IPS-NIHi7 (cell line): ENCODE results near the gene DCD.
"Not testable (repeated sequence)": the region's sequence is repeated elsewhere in the genome, so short reads cannot be mapped to it uniquely, and the experiment has no call there.

Source experiments
- DNase-seq: peaks from one replicate; pipeline ENCODE4 v3.0.0; 2012; ENCODE audit warnings: mixed read lengths; ENCODE audit errors: extremely low spot score

The DCD gene, protein sequence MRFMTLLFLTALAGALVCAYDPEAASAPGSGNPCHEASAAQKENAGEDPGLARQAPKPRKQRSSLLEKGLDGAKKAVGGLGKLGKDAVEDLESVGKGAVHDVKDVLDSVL

DNA sequence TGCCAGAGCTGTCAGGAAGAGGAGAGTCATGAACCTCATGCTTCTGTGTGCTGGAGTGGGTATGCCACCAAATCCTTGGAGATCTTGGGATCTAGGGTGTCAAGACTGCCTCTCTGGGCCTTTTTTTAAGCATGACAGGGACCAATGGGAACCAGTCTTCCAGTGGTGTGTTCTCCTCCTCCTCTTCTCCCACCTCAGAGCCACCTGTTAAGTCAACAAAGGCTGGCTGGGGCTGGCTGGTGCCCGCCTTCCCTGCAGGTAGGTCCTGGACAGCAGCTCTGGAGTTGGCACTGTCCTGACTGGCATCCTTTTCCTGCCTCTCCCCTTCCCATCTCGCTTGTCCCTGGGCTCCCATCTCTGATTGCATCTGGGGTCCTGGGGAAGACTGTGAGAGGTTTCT lies at the start of gene DCD:
Gene DCD, minus strand, starts transcription at position 101 of the 400 bp plus-strand sequence. Its CDS starts 62 bp downstream, at position 39.
- DNase-seq = no peak

DNA sequence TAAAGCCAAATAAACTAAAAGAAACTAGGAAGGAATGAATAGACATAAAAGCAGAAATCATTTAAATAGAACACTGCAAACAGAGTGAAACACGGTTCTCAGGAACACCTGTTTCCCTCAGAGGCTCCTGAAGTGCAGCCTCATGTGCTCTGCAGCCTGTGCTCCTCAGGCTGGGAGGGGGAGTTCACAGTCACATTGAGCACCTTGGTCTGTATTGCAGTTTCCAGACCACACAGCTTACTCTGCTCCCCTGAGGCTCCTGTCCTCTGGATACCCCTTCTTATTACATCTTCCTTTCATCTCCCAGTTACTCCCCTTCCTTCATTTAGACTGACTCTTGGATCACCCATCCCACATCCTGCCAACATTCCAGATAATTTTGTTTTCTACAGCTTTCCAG lies 49.7 kb upstream of the DCD start:
- DNase-seq = no peak

DNA sequence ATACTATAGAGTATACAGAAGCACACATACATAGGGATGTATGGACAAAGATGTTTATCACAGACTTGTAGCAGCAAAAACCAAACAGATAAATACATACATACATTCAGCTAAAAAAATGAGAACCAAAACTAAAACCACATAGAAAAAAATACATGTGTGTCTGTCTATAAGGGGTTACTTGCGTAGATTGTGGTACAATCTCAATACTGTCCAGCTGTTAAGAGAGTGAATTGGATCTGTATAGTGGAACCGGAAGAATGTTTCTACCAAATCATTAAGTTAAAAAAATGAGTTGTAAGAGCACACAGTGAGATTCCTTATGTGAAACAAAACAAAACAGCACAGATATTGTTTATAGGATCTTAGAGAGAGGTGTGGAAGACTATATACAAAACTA lies 44.2 kb upstream of the DCD start:
- no peak for DNase-seq

DNA sequence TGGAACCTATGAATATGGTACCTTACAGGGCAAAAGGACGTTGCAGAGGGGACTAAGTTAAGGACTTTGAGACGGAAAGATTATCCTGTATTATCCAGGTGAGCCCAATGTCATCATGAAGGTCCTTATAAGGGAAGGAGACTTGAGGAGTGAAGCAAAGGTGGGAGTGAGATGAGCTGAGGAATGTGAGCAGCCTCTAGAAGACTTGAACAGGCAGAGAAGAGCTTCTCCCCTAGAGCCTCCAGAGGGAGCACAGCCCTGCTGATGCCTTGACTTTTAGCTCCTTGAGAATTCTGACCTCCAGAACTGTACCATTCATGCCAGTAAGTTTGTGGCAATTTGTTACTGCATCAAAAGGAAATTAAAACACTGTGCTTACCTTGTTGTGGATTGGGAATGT lies 41.8 kb upstream of the DCD start:
- peak; percentile 61 for DNase-seq

DNA sequence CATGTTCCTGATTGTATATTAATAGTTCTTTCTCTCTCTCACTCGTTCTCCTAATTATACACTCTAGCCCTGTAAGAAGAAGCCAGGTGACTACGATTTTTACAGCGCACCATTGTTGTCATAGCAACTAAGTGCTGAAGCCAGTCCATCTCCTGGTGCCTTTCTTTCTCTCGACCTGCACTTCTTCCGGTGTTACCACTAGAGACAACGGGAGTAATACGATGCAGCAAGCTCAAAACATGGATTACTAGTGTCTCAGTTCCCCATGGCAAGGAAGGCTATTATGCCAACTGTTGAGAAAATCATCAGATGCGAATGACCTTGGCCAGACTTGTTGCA lies 40.8 kb upstream of the DCD start:
- no peak for DNase-seq

DNA sequence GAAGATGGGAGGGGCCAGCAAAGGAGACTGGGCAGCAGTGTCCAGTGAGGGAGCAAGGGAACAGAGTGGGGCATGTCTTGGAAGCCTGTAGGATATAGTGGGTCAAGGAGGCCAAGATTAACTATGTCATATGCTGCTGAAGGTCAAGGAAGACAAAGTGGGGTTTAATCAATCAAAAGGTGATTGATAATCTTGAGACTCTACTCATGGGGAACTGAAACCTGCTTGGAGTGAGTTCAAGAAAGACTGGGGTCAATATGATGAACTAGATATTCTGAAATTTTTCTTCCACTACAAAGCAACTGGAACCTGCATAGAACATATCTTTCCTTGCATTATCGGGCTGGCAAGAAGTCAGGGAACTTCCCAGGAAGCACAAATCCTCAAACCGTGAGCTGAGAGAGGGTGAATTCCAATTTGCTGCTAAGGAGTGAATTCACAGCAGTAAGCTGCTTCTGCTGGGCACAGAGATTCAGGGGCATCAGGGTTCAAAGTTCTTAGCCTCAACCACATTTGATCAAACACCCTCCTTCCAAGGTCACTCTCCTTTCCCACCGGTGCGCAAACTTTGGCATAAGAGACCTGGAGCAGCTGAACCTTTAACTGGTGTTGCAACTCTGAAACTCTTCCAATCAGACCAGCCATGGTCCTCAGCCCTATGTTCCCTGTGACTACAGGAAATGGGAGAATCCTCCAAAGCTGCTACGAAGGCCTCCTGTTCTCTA lies 40.3 kb upstream of the DCD start:
- no peak for DNase-seq

DNA sequence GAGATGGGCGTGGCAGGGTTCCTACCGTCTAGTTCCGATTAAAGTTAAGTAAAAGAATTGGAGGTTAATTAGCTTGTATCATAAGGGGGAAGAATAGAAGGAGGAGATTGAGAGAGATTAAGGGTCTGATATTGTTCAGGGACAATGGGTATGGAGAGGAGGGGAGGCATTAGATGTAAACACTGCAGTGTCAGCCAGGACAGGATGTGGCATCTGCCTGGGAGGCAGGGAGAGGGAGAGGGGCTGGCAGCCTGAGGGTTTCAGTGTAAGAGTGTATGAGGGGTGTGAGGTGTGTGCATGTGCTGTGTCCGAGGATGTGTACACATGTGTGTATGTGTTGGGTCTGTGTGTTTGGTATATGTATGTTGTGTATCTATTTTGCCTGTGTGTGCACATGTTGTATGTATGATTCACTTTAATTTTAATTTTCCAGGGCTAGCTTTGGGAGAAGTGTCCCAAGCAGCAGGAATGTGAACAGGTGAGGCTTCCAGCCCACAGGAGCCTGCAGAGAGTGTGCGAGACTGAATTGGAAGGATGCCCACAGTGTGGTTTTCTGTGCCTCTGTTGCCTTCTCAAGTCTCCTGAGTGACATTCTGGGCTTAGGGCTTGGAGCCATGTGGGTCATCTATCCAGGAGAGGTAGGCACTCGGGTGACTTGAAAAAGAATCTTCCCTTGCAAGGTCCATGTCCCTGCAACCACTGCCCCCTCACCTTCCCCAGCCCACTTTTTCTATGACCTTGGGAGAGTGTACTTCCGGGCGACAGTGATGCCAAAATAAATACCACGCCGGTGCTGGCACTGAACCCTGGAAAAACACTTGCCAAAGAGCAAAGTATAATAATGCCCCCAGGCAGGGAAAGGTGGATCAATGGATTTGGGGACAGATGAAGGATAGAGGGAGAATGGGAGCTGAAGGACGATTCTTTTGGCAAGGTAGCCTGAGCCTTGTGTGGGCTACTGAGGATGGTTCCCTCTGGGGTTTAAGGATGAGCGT lies 36.8 kb upstream of the DCD start:
- no peak for DNase-seq

DNA sequence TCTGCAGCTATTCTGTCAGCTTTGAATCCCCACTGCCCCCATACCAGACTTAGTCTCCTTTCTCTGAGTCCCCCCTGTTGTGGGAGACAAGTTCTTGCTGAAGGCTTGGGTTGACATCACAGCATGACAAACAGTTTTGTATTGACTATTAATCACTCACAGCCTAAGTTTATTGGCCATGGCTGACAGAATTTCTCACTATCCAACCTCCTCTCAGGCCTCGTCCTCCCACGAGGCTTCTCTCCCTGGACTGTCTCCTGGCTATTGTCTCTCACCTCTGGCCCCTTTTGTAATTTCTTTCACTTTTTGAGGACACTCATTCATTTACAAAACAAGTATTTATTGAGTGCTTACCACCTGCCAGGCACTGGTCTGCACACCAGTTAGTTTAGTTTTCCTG lies 35.2 kb upstream of the DCD start:
- DNase-seq = peak; percentile 39

DNA sequence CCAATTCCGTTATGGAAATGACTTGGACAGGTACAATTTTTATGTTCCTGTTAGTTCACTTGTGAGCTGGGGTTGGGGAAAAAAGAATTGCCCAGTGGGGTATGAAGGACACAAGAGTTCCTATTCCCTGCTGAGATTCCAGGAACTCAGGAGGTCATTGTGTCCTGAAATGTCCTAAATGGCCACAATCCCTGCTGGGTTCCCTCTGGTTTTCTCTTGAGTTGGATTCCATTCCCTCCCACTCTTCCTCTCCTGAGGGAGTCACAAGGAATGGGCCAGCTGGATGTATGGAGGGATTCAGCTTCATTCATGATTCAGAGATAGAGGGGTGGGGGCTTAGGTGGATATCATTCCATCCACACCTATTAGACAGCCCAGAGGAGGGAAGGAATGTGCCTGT lies 34.5 kb upstream of the DCD start:
- no peak for DNase-seq

DNA sequence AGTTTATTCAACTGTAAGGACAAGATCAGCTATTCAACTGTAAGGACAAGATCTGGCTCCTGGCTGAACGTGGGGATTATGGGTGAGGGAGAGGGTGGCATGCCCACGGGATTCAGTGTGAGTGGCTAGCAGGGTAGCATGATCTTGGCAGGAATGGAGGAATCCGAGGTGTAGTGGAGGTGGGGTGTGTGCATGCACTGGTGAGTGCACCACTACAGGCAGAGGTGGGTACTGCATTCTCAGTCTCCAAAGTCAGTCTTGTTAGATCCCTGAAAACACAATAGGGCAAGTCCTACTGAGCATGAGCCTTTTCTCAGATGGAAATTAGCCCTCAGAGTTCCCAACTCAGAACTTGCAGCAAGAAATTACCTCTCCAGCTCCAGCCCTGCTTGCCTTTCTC lies 32.2 kb upstream of the DCD start:
- peak; percentile 83 for DNase-seq

DNA sequence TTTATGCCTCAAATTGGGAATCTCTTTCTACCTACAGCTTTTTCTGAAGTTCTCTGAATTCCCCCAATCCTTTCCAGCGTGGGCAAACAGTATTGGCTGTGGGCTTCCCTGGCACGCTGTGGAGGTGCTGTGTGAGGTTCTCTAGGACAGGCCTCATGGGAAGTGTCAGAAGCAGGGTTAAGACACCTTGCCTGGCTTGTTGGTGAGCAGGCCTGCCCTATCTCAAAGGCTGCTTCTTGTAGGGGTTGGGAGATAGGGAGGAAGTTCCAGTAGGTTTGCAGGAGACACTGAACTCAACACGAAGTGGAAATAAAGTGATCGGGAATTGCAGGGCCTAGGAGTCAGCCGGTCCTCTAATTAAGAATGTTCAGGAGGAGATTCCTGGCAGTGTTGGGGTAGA lies 30.0 kb upstream of the DCD start:
- no peak for DNase-seq

DNA sequence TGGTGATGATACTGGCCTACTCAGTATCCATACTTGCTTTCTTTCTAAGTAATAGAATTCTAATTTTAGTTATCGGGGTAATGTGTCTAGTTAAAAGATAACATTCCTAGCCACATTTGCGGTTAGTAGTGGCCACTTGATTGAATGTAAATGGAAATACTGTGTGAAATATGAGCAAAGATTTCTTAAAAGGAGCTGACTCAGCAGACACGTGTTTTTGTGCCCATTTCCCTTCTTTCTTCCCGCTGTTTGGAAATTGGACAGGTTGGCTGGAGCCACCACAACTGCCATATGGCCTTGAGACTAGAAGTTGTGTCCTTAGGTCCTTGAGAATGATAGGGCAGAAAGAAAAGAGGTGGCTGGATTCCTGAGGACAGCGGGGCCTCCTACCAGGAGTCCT lies 19.8 kb upstream of the DCD start:
- DNase-seq = no peak

DNA sequence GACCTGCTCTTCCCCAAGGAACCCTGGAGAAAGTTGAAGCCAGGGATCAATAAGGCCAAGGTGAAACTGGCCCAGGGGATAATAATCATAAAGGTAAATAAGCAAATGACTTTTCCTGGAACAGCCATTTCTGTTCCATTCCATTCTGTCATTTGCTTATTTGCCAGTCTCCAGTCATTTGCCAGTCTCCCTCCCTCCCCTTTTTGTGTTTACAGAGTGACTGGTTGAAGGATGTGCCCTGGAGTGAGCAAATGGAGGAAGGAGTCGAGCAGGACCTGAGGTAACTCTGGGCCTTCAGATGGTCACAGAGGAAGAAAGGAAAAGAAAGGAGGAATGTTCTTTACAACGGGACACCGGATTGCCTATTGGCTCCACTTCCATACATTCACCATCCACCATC lies 17.8 kb upstream of the DCD start:
- DNase-seq = no peak

DNA sequence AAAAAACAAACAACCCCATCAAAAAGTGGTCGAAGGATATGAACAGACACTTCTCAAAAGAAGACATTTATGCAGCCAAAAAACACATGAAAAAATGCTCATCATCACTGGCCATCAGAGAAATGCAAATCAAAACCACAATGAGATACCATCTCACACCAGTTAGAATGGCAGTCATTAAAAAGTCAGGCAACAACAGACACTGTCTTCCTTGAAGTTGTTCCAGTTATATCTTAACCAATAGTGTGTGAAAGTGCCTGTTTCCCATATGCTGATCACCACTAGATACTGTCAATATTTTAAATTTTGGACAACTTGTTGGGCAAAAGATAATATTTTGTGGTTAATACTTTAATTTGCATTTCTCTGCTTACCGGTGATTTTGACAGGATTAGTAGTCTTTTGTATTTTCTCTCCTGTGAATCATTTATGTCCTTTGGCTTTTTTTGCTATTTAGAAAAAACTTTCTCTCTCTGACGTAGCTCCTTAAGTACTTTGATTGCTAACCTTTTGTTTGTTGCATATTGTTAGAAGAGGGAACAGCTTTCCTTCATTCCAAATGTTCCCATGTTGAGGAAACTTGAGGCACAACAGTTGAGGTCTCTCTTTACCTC lies 17.0 kb upstream of the DCD start:
- DNase-seq = not testable (repeated sequence)

DNA sequence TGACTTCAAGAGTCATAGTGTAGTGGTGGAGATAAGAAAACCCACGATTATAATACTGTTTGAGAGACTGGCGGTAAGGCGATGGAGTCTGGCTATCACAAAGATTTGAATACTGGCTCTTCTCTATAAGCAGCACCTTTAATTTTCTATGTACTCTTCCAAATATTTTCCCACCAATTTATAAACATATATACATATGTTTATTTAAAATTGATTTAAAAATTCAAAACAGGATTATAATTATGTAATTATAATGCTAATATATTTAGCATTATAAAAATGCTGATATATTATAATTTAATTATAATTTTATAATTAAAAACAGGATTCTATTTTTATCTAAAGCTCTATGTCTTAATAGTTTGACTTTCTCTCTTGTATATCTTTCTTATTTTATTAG lies 15.4 kb upstream of the DCD start:
- no peak for DNase-seq

DNA sequence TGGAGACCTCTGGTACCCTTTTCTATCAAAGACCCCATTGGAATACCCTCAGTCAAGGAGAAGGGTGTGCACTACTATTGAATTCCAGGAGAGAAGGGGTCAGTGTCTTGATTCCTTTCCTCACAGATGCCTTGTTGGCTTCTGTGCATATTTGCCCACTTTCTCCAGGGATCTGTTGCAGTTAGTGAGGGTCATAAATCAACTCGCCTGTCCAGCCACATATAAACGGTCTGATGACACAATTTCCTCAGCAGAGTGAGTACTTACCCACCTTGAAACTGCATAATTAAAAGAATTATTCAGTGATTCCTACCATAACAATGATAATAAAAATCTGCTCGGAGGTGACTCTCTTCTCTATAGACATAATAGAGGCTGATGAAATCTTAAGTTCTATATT lies 13.9 kb upstream of the DCD start:
- no peak for DNase-seq

DNA sequence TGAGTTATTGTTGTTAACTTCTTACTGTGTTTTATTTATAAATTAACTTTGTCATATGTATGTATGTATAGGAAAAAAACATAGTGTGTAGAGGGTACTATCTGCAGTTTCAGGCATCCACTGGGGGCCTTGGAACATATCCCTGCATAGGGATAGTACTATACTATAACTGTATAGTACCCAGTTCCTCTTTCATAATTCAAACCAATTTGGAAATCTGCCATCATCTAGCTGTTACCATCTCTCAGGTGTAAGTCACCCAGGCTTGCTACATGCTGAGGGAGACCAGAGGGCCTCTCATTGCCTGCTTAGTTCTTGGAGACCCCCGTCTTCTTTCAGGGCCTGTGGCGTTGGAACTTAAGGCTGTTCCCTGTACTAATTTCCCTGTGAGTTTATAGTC lies 12.9 kb upstream of the DCD start:
- DNase-seq = no peak

DNA sequence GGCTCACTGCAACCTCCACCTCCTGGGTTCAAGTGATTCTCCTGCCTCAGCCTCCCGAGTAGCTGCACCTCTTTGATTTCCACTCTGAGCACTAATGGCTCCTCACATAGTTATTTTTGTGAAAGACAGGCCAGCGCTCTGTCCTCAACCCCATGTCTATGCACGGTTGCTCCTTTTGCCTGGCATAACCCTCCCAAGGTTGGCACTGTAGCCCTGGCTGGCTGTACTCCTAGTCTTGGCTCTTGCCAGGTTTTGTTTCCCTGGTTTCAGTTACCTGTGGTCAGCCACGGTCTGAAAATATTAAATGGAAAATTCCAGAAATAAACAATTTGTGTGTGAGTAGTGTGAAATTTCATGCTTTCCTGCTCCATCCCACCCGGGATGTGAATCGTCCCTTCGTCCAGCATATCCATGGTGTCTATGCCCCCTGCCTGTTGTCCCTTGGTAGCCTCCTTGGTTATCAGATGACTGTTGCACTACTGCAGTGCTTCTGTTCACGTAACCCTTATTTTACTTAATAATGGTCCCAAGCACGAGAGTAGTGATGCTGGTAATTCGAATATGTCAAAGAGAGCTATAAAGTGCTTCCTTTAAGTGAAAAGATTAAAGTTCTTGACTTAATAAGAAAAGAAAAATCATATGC lies 12.3 kb upstream of the DCD start:
- DNase-seq = no peak

DNA sequence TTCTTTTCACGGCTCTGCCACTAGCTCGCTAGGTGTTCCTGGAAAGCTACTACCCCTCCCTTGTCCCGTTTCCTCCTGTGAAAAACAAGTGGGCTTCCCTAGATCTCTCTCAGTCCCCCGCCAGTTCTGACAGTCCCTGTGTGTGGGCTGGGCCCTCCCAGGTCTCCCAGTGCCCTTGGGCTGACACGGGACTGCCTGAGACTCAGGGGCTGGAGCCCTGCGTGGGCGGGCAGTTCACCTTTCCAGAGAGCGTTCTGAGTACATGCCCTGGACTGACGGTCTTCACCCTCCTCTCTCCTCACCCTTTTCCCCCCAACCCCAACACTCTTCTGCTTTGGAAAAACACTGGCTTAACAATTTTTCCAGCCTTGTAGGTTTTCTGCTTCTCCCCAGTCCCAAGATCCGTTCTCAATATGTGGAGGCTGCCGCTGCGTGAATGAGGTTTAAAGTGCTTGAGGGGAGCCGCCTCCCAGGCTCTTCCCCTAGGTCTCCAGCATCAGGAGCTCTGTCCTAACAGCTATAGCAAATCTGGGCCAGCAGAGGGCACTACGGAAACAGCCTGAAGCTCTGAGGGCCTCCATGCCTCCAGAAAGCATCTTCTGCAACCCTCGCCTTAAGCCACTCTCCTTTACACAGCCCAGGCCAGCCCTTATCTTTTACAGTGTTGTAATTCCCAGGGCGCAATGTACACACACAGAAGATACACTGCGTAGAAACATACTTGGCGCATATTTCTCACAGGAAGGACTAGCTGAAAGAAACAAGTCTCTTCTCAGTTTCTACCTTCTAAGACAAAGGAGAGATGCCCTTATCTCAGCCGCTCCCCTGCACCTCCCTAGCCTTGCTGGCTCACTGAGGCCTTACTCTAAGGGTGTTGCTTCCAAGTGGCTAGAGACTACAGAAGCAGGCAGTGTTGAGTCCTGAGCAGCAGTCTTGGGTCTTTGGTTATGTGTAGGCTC lies 10.4 kb upstream of the DCD start:
- DNase-seq = peak; percentile 93

DNA sequence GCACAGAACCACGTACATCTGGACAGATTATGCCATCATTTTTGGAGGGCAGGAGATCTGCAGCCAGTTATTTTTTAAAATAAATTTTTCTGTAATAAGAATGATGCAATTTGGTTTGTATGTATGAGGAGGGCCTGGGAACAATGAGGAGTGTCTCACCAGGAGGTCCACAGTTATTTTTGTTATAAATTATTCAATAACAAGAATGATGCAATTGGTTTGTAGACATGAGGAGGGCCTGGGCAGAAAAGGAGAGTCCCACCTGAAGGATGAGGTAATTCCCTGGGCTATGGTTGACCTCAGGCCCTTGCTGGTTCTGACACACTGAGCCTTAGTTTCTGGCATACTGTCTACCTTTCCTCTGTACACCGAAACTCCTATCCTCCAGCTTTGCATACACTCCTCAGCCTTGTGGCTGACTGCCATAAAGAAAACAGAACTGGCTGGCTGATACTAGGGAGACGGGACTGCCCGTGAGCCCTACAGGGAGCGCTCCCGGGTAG lies 9.0 kb upstream of the DCD start:
- DNase-seq = no peak

DNA sequence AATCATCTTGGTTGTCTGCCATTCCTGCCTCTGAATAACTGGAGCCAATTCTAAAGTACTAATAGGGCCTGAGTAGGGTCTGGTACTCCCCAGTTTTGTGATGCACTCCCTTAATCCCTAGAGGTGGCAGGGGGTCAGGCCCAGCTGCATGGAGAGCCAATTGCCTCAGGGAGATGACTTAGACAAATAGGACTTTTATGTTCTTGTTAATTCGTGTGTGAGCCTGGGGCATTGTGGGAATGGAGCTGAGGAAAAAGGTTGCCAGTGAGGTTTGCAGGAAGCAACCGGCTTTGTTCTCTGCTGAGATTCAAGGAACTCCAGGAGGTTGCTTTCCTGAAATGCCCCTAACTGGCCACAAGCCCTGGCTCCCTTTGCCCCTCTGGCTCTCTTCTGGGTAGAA lies 6.8 kb upstream of the DCD start:
- DNase-seq = peak; percentile 24
